Ishikawa (cell line): Measurements from ENCODE around the gene FOXN3.

ENCODE experiments used
- CEBPB ChIP-seq: IDR thresholded peaks from 2 replicates; pipeline ENCODE4 v1.6.1; 2012
- CREB1 ChIP-seq: IDR thresholded peaks from 2 replicates; pipeline ENCODE4 v1.6.1; 2012; ENCODE audit warnings: low read depth
- EGR1 ChIP-seq: IDR thresholded peaks from 2 replicates; pipeline ENCODE4 v1.6.1; 2012
- EP300 ChIP-seq: IDR thresholded peaks from 2 replicates; pipeline ENCODE4 v1.6.1; 2012; ENCODE audit warnings: borderline replicate concordance
- FOXM1 ChIP-seq: IDR thresholded peaks from 2 replicates; pipeline ENCODE4 v1.6.1; 2012; ENCODE audit warnings: low read depth, borderline replicate concordance
- MAX ChIP-seq: IDR thresholded peaks from 2 replicates; pipeline ENCODE4 v1.6.1; 2012
- NFIC ChIP-seq: IDR thresholded peaks from 2 replicates; pipeline ENCODE4 v1.6.1; 2012
- RAD21 ChIP-seq: IDR thresholded peaks from 2 replicates; pipeline ENCODE4 v1.6.1; 2012; ENCODE audit warnings: low read depth
- REST ChIP-seq: IDR thresholded peaks from 2 replicates; pipeline ENCODE4 v1.6.1; 2012; ENCODE audit warnings: low read depth, mild to moderate bottlenecking
- TAF1 ChIP-seq: IDR thresholded peaks from 2 replicates; pipeline ENCODE4 v1.6.1; 2012; ENCODE audit warnings: low read depth, mild to moderate bottlenecking
- YY1 ChIP-seq: IDR thresholded peaks from 2 replicates; pipeline ENCODE4 v1.6.1; 2012; ENCODE audit warnings: low read depth
- ZBTB7A ChIP-seq: IDR thresholded peaks from 2 replicates; pipeline ENCODE4 v1.6.1; 2012; ENCODE audit warnings: low read depth

GRCh38 chr14:89308232-89308959 lies 108.6 kb downstream of the FOXN3 start:
- TF ChIP-seq TAF1 (no peak), YY1 (no peak), FOXM1 (no peak), REST (no peak), CREB1 (no peak), ZBTB7A (no peak), NFIC (no peak), RAD21 (no peak), MAX (no peak), EP300 (no peak), CEBPB (no peak), EGR1 (no peak)
